DND-41 (cell line): ENCODE measurements around the gene CORO6.

ENCODE experiments used
- ATAC-seq: fragments of 200-7000 bp; cut with Tn5 transposase; 3 replicates; pipeline ENCODE4 v1.9.1; 2021; ENCODE audit warnings: low read depth; ENCODE audit not compliant: insufficient read depth
- DNase-seq: peaks from one replicate; pipeline ENCODE4 v3.0.0-alpha.2; 2020
- H2AFZ ChIP-seq: 2 replicates; pipeline ENCODE4 v1.6.0; 2012; ENCODE audit warnings: low read depth, low read length
- H3K27ac ChIP-seq: 2 replicates; pipeline ENCODE4 v1.5.1; 2012; ENCODE audit warnings: low read length, inconsistent platforms
- H3K27me3 ChIP-seq: fragments of 200-600 bp; sonication (generic); 2 replicates; pipeline ENCODE4 v1.6.0; 2012; ENCODE audit warnings: low read length, mild to moderate bottlenecking, inconsistent platforms; ENCODE audit not compliant: insufficient read depth, poor library complexity
- H3K36me3 ChIP-seq: 2 replicates; pipeline ENCODE4 v1.5.1; 2012; ENCODE audit warnings: low read length, inconsistent platforms; ENCODE audit not compliant: insufficient read depth
- H3K4me1 ChIP-seq: 2 replicates; pipeline ENCODE4 v1.5.1; 2012; ENCODE audit warnings: mild to moderate bottlenecking, low read length; ENCODE audit not compliant: insufficient read depth
- H3K4me2 ChIP-seq: 2 replicates; pipeline ENCODE4 v1.6.0; 2012; ENCODE audit warnings: mild to moderate bottlenecking, moderate library complexity, low read length, inconsistent platforms; ENCODE audit not compliant: insufficient read depth
- H3K4me3 ChIP-seq, 2 experiments: fragments of 200-600 bp in 1 of 2; shearing (Covaris generic) in 1 of 2; 2 replicates each; pipeline ENCODE4 v1.5.1; 2012 to 2016; ENCODE audit warnings: inconsistent platforms in 2 of 2, low read length in 2 of 2, mild to moderate bottlenecking in 2 of 2, low read depth in 1 of 2, moderate library complexity in 1 of 2
- H3K79me2 ChIP-seq: 2 replicates; pipeline ENCODE4 v1.6.0; 2012; ENCODE audit warnings: low read length, inconsistent platforms; ENCODE audit not compliant: insufficient read depth
- H3K9ac ChIP-seq: 2 replicates; pipeline ENCODE4 v1.6.0; 2012; ENCODE audit warnings: low read depth, mild to moderate bottlenecking, inconsistent platforms, low read length, moderate library complexity
- H3K9me3 ChIP-seq: 2 replicates; pipeline ENCODE4 v1.5.1; 2012; ENCODE audit warnings: low read length, moderate library complexity, mild to moderate bottlenecking, inconsistent platforms; ENCODE audit not compliant: insufficient read depth, severe bottlenecking
- H4K20me1 ChIP-seq: 2 replicates; pipeline ENCODE4 v1.6.0; 2012; ENCODE audit warnings: low read length; ENCODE audit not compliant: insufficient read depth
- EZH2 ChIP-seq: IDR thresholded peaks from 3 replicates; pipeline ENCODE4 v1.6.1; 2012; ENCODE audit warnings: borderline replicate concordance, low read depth, mild to moderate bottlenecking, moderate library complexity, low read length, inconsistent platforms; ENCODE audit not compliant: severe bottlenecking
- TF ChIP-seq, protein P1 (sequence below): IDR thresholded peaks from 2 replicates; pipeline ENCODE4 v1.5.1; 2012; ENCODE audit warnings: borderline replicate concordance, low read length, moderate library complexity, mild to moderate bottlenecking; ENCODE audit not compliant: poor library complexity, severe bottlenecking; ENCODE audit errors: extremely low read depth

Gene CORO6

DNA sequence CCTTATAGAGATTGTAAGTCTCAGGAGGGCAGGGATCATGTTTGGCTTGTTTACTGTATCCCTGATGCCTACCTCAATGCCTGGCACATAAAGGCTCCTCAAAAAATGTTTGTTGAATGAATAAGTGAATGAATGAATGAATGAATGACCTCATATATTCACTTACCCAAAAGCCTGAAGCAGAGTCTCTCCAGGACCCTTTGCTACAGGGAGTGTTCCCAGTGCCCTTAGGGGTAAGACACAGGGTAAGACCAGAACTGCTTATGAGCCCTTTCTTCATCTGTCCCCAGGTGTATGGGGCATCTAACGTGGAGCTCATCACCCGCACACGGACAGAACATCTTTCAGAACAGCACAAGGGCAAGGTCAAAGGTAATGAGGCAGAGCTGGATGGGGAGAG is 12.3 kb downstream of the CORO6 start:
- no peak overlapping the region for H3K4me2 ChIP-seq
- ATAC-seq: no peak
- no peak overlapping the region for H3K27ac ChIP-seq
- H3K79me2 ChIP-seq: no peaks in the 10 kb centered on the region
- H3K9ac ChIP-seq: no peak overlapping the region
- no peaks in the 10 kb centered on the region for H3K27me3 ChIP-seq
- peaks cover 21% of the 10 kb centered on the region for H4K20me1 ChIP-seq
- H3K4me1 ChIP-seq: peaks cover 4% of the 10 kb centered on the region
- H3K36me3 ChIP-seq: peaks cover 10% of the 10 kb centered on the region
- TF ChIP-seq, protein P1, sequence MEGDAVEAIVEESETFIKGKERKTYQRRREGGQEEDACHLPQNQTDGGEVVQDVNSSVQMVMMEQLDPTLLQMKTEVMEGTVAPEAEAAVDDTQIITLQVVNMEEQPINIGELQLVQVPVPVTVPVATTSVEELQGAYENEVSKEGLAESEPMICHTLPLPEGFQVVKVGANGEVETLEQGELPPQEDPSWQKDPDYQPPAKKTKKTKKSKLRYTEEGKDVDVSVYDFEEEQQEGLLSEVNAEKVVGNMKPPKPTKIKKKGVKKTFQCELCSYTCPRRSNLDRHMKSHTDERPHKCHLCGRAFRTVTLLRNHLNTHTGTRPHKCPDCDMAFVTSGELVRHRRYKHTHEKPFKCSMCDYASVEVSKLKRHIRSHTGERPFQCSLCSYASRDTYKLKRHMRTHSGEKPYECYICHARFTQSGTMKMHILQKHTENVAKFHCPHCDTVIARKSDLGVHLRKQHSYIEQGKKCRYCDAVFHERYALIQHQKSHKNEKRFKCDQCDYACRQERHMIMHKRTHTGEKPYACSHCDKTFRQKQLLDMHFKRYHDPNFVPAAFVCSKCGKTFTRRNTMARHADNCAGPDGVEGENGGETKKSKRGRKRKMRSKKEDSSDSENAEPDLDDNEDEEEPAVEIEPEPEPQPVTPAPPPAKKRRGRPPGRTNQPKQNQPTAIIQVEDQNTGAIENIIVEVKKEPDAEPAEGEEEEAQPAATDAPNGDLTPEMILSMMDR: no peak
- TF ChIP-seq EZH2: no peak
- DNase-seq: no peak
- H3K9me3 ChIP-seq: no peaks in the 10 kb centered on the region
- H2AFZ ChIP-seq: no peak overlapping the region
- H3K4me3 ChIP-seq: no peak overlapping the region

DNA sequence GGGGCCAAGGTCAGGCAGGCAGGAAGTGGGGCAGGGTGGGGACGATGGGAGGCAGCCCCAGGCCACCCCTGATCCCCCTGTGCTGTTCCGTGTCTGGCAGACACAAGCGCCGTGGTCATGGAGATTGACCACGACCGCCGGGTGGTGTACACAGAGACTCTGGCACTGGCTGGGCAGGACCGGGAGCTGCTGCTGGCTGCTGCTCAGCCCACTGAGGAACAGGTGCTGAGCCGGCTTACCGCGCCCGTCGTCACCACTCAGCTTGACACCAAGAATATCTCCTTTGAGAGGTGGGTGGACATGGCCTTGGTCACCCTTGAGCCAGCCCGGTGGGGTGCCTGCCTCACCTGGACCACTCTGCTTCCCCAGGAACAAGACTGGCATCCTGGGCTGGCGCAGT is 13.7 kb downstream of the CORO6 start:
- Histone ChIP-seq H3K4me2 (no peak overlapping the region), H3K36me3 (peaks cover 10% of the 10 kb centered on the region)

DNA sequence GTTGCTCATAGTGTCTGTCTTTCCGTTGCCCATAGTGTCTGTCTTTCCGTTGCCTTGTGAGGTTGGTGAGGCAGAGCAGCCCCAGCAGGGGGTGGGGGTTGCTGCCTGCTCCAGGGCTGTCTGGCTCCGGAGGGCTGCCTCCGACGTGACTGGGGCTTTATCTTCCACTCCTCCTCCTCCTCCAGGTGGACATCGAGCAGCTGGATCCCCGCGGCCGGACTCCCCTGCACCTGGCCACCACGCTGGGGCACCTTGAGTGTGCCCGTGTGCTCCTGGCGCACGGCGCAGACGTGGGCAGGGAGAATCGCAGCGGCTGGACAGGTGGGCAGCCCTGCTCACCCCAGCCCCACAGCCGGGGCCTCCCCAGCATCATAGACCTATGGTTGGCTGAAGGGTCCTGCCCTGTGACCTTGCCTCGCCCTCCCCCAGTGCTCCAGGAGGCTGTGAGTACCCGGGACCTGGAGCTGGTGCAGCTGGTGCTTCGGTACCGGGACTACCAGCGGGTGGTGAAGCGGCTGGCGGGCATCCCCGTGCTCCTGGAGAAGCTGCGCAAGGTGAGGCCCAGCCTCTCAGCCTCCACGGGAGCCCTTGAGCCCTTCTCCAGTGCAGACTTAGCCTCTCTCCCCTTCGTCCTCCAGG is 15.0 kb downstream of the CORO6 start:
- DNase-seq (no peak), ATAC-seq (no peak)
- Histone ChIP-seq H3K9me3 (no peaks in the 10 kb centered on the region), H2AFZ (no peak overlapping the region), H3K36me3 (peaks cover 6% of the 10 kb centered on the region), H3K4me1 (no peaks in the 10 kb centered on the region), H3K27ac (no peak overlapping the region), H3K27me3 (no peaks in the 10 kb centered on the region), H3K4me2 (no peak overlapping the region), H3K4me3 (no peak overlapping the region), H3K79me2 (no peaks in the 10 kb centered on the region), H3K9ac (no peak overlapping the region), H4K20me1 (peaks cover 18% of the 10 kb centered on the region)
- TF ChIP-seq, protein P1: no peak

More for the DNA sequence above, 13.7 kb downstream of the CORO6 start:
- ATAC-seq: no peak
- H3K9me3 ChIP-seq: no peaks in the 10 kb centered on the region
- no peaks in the 10 kb centered on the region for H3K4me1 ChIP-seq
- no peaks in the 10 kb centered on the region for H3K27me3 ChIP-seq
- H3K27ac ChIP-seq: no peak overlapping the region
- DNase-seq: no peak
- H3K79me2 ChIP-seq: no peaks in the 10 kb centered on the region
- H3K9ac ChIP-seq: no peak overlapping the region
- no peak for TF ChIP-seq EZH2
- TF ChIP-seq, protein P1: no peak
- H4K20me1 ChIP-seq: peaks cover 18% of the 10 kb centered on the region
- no peak overlapping the region for H2AFZ ChIP-seq
- H3K4me3 ChIP-seq: no peak overlapping the region
